ENCODE results near the gene HSH2D.
A peak's percentile ranks its signal among the peaks of the same experiment; 100 is the strongest.
"Not testable (repeated sequence)": the region's sequence is repeated elsewhere in the genome, so short reads cannot be mapped to it uniquely, and the experiment has no call there.

HSH2D gene

DNA sequence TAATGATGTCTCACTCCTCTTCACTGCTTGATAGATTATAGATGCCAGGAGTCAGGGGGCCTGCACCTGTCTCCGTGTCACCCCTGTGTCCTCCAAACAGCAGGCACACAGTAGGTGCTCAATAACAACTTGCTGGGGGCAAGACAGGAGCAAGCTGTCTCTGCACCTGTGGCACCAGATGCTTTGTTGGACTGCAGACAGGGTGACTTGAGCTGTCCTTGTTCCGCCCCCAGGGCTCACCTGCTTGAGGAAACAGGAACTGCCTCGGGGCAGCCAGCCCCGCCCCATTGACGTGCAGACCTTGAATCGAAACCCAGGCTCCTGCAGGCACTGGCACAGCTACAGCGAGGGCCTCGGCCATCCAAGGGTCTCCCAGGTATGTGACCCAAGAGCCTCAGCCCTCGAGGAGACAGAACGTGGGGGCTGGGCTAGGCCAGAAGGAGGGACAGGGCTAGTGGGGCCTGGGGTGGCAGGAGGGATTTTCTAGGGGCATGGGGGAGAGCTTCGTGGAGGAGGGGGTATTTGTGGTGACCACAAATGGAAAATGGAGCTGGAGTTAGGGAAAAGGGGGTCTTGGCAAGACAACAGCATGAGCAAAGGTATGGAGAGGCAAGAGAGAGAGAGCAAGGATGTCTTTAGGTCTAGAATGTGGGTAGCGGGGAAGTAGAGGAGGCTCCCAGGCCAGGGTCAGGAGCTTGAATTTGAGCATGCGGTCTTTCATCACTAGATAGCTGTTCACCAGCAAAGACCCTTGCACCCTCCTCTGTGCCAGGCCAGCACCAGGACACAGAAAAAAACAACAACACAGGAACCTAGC lies at the start of gene HSH2D:
Gene HSH2D, plus strand, starts transcription at position 287 of the 817 bp plus-strand sequence. CDS start 5,066 bp downstream, outside the sequence.
- peak; percentile 45 for DNase-seq

DNA sequence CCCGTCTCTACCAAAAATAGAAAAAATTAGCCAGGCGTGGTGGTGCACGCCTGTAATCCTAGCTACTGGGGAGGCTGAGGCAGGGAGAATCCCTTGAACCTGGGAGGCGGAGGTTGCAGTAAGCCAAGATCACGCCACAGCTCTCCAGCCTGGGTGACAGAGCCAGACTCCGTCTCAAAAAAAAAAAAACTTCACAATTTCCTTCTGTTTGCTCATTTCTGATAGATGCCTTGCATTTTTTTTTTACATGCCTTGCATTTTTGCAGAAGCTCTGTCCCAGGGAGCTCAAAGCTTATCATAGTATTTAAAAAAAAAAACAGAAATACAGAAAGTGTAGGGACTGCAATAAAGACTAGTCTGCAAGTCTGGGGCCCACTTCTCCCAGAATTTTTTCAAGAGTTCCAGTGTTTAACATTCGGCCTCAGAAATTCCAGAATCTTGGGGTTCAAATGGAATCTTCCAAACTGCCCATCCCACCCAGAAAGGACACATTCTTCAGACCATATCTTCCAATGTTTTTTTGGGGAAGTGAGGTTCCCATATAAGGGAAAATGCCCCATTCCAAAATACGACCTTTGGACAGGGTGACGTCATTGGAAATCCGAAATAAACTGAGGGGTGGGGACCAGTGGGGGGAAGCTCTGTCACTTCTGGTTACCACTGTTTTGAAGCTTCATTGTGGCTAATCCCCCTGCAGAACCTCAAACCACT lies 49.0 kb upstream of the HSH2D start:
- no peak for DNase-seq

GRCh38 chr19:16095071-16095571 lies 48.4 kb upstream of the HSH2D start:
- no peak for DNase-seq

DNA sequence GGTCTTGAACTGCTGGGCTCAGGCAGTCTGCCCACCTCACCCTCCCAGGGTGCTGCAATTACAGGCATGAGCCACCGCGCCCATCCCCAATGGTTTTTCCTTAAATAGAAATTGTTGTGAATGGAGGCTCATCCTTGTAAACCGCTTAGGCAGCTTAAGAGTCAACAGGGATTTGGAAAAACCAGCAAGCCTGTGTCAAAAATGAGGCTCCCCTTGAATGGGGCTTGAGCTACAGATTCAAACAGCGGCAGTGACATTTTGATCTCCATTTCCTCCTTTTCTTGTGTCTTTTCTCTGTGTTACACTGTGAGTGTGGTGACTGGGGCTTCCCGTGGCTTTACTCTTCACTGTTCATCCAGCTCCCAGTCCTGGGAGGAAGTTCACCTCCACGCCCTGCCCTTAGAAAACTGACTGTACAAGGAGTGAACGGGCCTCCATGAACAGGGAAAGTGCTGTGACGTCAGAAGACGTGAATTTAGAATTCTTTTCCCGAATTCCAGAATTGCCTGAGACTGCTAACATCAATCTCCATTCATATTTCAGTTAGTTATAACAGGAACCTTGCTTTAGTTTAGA lies 47.1 kb upstream of the HSH2D start:
- no peak for DNase-seq

DNA sequence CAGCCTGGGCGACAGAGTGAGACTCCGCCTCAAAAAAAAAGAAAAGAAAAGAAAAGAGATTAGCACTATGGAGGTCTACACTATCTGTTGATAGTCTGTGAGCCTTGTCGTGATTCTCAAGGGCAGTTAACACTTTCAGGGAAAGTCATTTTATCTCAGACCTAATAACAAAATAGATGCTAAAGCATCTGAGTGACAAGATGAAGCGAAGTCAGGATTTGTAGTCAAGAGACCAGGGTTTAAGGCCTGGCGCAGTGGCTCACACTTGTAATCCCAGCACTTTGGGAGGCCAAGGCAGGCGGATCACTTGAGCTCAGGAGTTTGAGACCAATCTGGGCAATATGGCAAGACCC lies 45.1 kb upstream of the HSH2D start:
- no peak for DNase-seq

GRCh38 chr19:16098821-16099220 lies 44.7 kb upstream of the HSH2D start:
- no peak for DNase-seq

- DNase-seq: not testable (repeated sequence)
Observed at GRCh38 chr19:16099314-16099965, 44.0 kb upstream of the HSH2D start.

GRCh38 chr19:16100524-16100923 lies 43.0 kb upstream of the HSH2D start:
- DNase-seq: no peak

DNA sequence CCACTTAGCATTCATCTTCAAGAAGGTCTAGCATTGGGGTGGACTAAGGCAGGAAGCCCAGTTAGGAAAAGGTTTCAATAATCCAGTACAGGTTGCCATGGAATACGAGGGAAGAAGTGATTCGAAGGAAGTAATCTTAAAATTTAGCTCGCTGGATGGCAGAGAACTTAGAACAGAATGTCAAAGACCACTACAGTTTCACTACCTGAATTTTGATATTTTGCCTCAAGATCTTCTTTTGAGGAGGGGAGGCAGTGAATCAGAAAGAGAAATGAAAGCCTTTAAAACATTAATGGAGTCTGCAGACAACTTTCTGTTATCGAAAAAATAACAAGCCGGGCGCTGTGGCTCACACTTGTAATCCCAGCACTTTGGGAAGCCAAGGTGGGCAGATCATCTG lies 38.8 kb upstream of the HSH2D start:
- DNase-seq: no peak

DNA sequence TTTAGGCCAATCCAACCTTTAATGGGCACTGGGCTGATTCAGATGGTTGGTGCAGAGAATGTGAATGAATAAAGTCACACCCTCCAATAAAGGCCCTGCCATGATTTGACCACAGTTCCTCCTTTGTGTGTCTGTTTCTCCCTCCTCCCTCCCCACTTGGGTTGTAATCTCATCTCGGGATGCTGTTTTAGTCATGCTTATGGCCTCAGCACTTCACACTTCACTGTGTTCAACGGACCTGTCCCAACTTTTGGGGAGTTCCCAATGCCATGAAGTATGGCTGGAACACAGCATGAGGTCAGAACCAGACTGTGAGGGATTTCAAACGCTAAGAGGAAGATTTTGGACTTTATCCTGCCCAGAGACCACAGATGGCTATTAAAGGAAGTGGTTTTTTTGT lies 37.4 kb upstream of the HSH2D start:
- DNase-seq: no peak

DNA sequence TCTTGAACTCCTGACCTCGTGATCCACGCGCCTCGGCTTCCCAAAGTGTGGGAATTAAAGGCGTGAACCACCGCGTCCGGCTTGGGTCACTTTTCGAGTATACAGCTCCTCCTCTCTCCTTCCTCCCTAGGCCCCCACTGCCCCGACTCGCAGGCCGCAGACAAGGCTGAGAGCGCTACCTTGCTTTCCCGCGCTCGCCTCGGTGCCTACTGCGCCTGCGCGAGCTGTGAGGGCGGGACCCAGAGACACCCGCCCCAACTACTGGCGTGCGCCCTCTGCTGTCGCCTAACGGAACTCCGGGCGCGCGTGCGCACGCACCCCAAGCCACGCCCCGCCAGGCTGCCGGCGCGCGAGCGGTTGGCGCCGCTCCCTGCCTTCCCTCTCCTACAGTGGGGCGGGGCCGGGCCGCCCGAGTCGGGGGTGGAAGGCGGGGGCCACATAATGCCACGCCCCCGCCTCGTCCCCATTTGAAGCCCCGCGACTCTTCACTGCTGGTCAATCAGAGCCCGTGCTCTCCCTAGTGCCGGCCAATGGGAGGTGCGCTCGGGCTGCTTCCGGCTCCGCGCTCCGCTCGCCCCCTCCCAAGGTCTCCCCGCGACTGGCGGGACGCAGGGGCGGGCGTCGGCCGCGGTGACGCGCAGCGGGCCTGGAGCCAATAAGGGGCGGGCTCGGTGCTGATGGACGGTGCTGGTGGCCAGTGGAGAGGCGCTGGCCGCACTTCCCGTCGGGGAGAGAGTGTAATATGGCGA lies 32.2 kb upstream of the HSH2D start, which contains the start of gene RAB8A:
Gene RAB8A, plus strand, starts transcription at position 730 of the 749 bp plus-strand sequence. Its CDS starts 13 bp downstream, at position 743.
- DNase-seq: peak; percentile 97

GRCh38 chr19:16111909-16112752 lies 31.4 kb upstream of the HSH2D start:
- no peak for DNase-seq

DNA sequence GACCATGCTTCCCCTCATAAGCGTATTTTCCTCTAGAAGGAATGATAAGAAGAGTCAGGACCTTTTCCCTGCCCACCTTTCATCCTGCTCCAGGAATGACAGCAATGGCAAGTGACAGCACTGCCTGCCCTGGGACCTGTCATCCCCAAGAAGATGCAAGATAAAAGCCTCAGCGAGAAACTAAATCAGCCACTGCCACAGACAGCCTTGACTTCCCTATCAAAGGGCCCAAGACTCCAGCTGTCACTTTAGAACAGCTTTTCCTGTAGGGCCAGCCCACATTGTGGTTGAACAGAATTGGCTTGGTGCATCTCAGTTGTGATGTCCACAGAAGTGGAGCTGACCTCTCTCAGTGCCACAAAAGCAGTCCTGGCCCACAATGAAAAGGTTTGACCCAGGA lies 30.7 kb upstream of the HSH2D start:
- DNase-seq: no peak

- DNase-seq: no peak
Observed at GRCh38 chr19:16113727-16114126, 29.8 kb upstream of the HSH2D start.

- no peak for DNase-seq
Observed at GRCh38 chr19:16115301-16116039, 28.0 kb upstream of the HSH2D start.

DNA sequence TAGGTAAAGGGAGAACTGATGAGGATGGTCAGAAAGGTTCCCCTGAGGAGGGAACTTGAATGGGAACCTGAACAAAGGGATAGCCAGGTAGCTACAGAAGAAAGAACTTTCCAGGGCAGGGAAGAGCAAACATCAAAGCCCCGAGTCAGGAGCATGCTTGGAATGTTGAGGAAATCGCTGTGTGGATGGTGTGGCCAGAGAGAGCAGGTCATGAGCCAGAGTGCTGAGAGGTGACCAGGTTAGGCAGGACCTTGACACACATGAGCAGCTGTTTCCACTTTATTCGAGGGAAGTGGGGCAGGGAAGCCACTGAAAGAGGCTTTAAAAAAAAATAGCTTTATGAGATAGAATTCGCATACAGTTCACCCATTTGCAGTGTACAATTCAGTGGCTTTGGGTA lies 27.4 kb upstream of the HSH2D start:
- no peak for DNase-seq

- no peak for DNase-seq
Observed at GRCh38 chr19:16117594-16118033, 25.9 kb upstream of the HSH2D start.

GRCh38 chr19:16118489-16119033 lies 24.9 kb upstream of the HSH2D start:
- no peak for DNase-seq

DNA sequence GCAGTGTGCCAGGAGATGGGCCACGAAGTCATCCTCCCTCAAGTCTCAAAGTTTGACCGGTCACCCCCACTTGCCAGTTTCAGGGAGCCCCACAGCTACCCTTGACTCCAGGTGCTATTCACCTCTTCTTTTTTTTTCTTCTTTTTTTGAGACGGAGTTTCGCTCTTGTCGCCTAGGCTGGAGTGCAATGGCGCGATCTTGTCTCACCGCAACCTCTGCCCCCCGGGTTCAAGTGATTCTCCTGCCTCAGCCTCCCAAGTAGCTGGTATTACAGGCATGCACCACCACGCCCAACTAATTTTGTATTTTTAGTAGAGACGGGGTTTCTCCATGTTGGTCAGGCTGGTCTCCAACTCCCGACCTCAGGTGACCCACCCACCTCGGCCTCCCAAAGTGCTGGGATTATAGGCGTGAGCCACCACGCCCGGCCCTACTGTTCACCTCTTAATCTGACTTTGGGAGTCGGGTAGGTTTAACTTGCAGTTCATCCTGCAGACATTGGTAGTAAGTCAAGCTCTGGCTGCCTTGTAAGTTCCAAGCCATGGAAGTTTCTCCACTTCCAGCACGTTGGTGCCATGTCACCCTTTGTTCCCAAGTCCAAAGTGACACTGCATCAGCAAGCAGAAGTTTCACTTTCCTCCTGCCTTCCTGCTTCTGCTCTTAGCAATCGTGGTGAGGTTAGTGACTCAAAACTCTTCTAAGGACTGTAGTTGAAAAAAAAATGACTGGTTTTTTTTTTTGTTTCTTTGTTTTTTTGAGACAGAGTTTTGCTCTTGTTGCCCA lies 24.2 kb upstream of the HSH2D start:
- DNase-seq: not testable (repeated sequence)

Measured in NCI-H345 (cell line).